ENCODE measurements around the gene ZNF3.

GRCh38 chr7:100066953-100067352 lies 14.6 kb downstream of the ZNF3 start:
- no peak for TF ChIP-seq CTCF (IDR thresholded peaks at IDR 0.05; ENCODE audit: low read depth, low read length, missing input control)
- TF ChIP-seq REST (IDR thresholded peaks at IDR 0.05): no peak
- no peak for TF ChIP-seq HNF4A (conservative IDR thresholded peaks at IDR 0.05)
- TF ChIP-seq GABPA (IDR thresholded peaks at IDR 0.05 in 1 of 2, conservative IDR thresholded peaks at IDR 0.05 in 1 of 2): no peak
- TF ChIP-seq EGR1 (IDR thresholded peaks at IDR 0.05; ENCODE audit: low read depth in 2 of 2): no peak
- no peak for TF ChIP-seq MAX (IDR thresholded peaks at IDR 0.05)
- no peak for TF ChIP-seq JUND (IDR thresholded peaks at IDR 0.05)
- no peak for TF ChIP-seq RAD21 (IDR thresholded peaks at IDR 0.05)
- TF ChIP-seq SP1 (IDR thresholded peaks at IDR 0.05): no peak
- no peak for TF ChIP-seq FOXA1 (IDR thresholded peaks at IDR 0.05)
- TF ChIP-seq NR2F2 (IDR thresholded peaks at IDR 0.05): no peak
- no peak for TF ChIP-seq TAF1 (conservative IDR thresholded peaks at IDR 0.05)

Measured in liver (tissue), 3 donors.